Endothelial cell of umbilical vein (primary cell): Measurements from ENCODE around the gene DUSP14. TPM values are rescaled to one million over a fixed set of nuclear protein-coding genes. Genes with fewer than 3 reads are reported as not detected.
A peak's percentile ranks its signal among the peaks of the same experiment; 100 is the strongest.

Experiments
- BruUV-seq: library from RNA; stranded (reverse); fragments of 400-500 nt; replicated peaks from 2 replicates; lab custom pipeline; 2021; lab: Mats Ljungman, UMichigan
- CTCF ChIA-PET: fragments of 300-600, 350-600 bp; sonication (Branson Sonifier 250); formaldehyde crosslinking; loops from one replicate; lab custom pipeline; 2021; ENCODE audit warnings: antibody characterized with exemption, inconsistent platforms; lab: Charles Lee
- POLR2A ChIA-PET: fragments of 300-600, 350-600 bp; sonication (Branson Sonifier 250); formaldehyde crosslinking; loops from one replicate; lab custom pipeline; 2021; ENCODE audit warnings: antibody characterized with exemption, inconsistent platforms; lab: Charles Lee
- DNase-seq: peaks from one replicate; pipeline ENCODE4 v3.0.0-alpha.2; 2011; ENCODE audit warnings: low read depth, low spot score
- FAIRE-seq: peaks from 2 replicates; lab custom pipeline; 2011; peaks lifted over from hg19 to GRCh38; lab: Jason Lieb, UNC
- H2AFZ ChIP-seq: 2 replicates; pipeline ENCODE4 v1.6.0; 2012; ENCODE audit warnings: low read depth, low read length, control low read depth, inconsistent platforms
- H3K27ac ChIP-seq: 2 replicates; pipeline ENCODE4 v1.5.1; 2011; ENCODE audit warnings: low read depth, mild to moderate bottlenecking, control low read depth, low read length, moderate library complexity; ENCODE audit not compliant: insufficient read depth
- H3K27me3 ChIP-seq, 2 experiments: 2 replicates each; pipeline versions ENCODE4 v1.6.0 to v1.6.1; 2011; ENCODE audit warnings: low read length in 2 of 2, mixed read lengths in 1 of 2; ENCODE audit not compliant: control insufficient read depth in 2 of 2, insufficient read depth in 2 of 2
- H3K36me3 ChIP-seq, 2 experiments: 2 replicates in 1 of 2; 3 replicates in 1 of 2; pipeline ENCODE4 v1.5.1; 2011; ENCODE audit warnings: low read length in 2 of 2, mild to moderate bottlenecking in 1 of 2, moderate library complexity in 1 of 2; ENCODE audit not compliant: control insufficient read depth in 2 of 2, insufficient read depth in 2 of 2; ENCODE audit errors: extremely low read depth in 1 of 2
- H3K4me1 ChIP-seq: 3 replicates; pipeline ENCODE4 v1.5.1; 2011; ENCODE audit warnings: mild to moderate bottlenecking, low read length; ENCODE audit not compliant: control insufficient read depth, insufficient read depth; ENCODE audit errors: extremely low read depth
- H3K4me2 ChIP-seq: 2 replicates; pipeline ENCODE4 v1.6.1; 2011; ENCODE audit warnings: low read length, control low read depth, mixed read lengths; ENCODE audit not compliant: insufficient read depth
- H3K4me3 ChIP-seq, 3 experiments: fragments of 200-600 bp in 1 of 3; sonication (generic), shearing (Covaris generic) in 1 of 3; replicated peaks in 1 of 3; 2 replicates each; pipeline ENCODE4 v1.5.1; 2011 to 2016; ENCODE audit warnings: control low read depth in 3 of 3, low read length in 3 of 3, mild to moderate bottlenecking in 2 of 3, inconsistent platforms in 1 of 3, low read depth in 1 of 3, moderate library complexity in 1 of 3; ENCODE audit not compliant: insufficient read depth in 1 of 3
- H3K79me2 ChIP-seq: 2 replicates; pipeline ENCODE4 v1.6.0; 2012; ENCODE audit warnings: low read length, inconsistent platforms; ENCODE audit not compliant: control insufficient read depth, insufficient read depth
- H3K9ac ChIP-seq: replicated peaks from 2 replicates; pipeline ENCODE3; 2011; ENCODE audit warnings: low read length, control low read depth; ENCODE audit not compliant: insufficient read depth; ENCODE audit errors: extremely low read depth
- H3K9me1 ChIP-seq: replicated peaks from 3 replicates; pipeline ENCODE4 v1.6.0; 2011; ENCODE audit warnings: mild to moderate bottlenecking, low read length; ENCODE audit not compliant: control insufficient read depth, insufficient read depth; ENCODE audit errors: extremely low read depth
- H3K9me3 ChIP-seq: replicated peaks from 2 replicates; pipeline ENCODE4 v1.5.1; 2012; ENCODE audit warnings: low read length, inconsistent platforms; ENCODE audit not compliant: control insufficient read depth, insufficient read depth
- H4K20me1 ChIP-seq: replicated peaks from 2 replicates; pipeline ENCODE3; 2011; ENCODE audit warnings: mild to moderate bottlenecking, low read length; ENCODE audit not compliant: control insufficient read depth, insufficient read depth; ENCODE audit errors: extremely low read depth
- CTCF ChIP-seq, 2 donors: IDR thresholded peaks; 1 replicate in 1 of 2; 2 replicates in 1 of 2; pipeline ENCODE4 v1.5.1; 2011; ENCODE audit warnings: low read length in 2 of 2, mild to moderate bottlenecking in 2 of 2, moderate library complexity in 2 of 2, control low read depth in 1 of 2, inconsistent platforms in 1 of 2, low read depth in 1 of 2; ENCODE audit not compliant: insufficient read depth in 1 of 2; ENCODE audit errors: extremely low read depth in 1 of 2
- EZH2 ChIP-seq: IDR thresholded peaks from 2 replicates; pipeline ENCODE4 v1.6.1; 2012; ENCODE audit warnings: borderline replicate concordance, low read depth, mild to moderate bottlenecking, moderate library complexity, low read length, inconsistent platforms; ENCODE audit not compliant: severe bottlenecking
- FOS ChIP-seq: IDR thresholded peaks from 2 replicates; pipeline ENCODE4 v1.6.1; 2011; ENCODE audit warnings: mild to moderate bottlenecking, low read length, moderate library complexity, borderline replicate concordance; ENCODE audit not compliant: insufficient read depth
- GATA2 ChIP-seq: IDR thresholded peaks from 2 replicates; pipeline ENCODE4 v1.7.0; 2011; ENCODE audit warnings: low read depth, mild to moderate bottlenecking, moderate library complexity, mixed read lengths, low read length; ENCODE audit not compliant: insufficient read length, insufficient read depth
- JUN ChIP-seq: IDR thresholded peaks from 2 replicates; pipeline ENCODE4 v1.6.1; 2011; ENCODE audit warnings: borderline replicate concordance, low read depth; ENCODE audit not compliant: insufficient read length, insufficient read depth
- MAX ChIP-seq: IDR thresholded peaks from 2 replicates; pipeline ENCODE4 v1.6.1; 2011; ENCODE audit not compliant: insufficient read depth, insufficient read length
- MYC ChIP-seq: IDR thresholded peaks from one replicate; pipeline ENCODE4 v1.6.1; 2011; ENCODE audit warnings: mild to moderate bottlenecking, low read depth, low read length
- POLR2A ChIP-seq: IDR thresholded peaks from 2 replicates; pipeline ENCODE4 v1.6.1; 2012; ENCODE audit warnings: low read depth, mild to moderate bottlenecking, control low read depth, low read length
- POLR2AphosphoS5 ChIP-seq: IDR thresholded peaks from 2 replicates; pipeline ENCODE4 v1.6.1; 2012; ENCODE audit warnings: low read depth, mild to moderate bottlenecking, control low read depth, low read length, moderate library complexity; ENCODE audit not compliant: insufficient read depth
- dilution Hi-C: fragments of 300-500 bp; cut with MboI; formaldehyde crosslinking; loops from one replicate; pipeline ENCODE4 v1.15.0; 2019; ENCODE audit warnings: low sequenced_read_pairs; ENCODE audit not compliant: extremely low pct_ligation_motif_present
- intact Hi-C: fragments of 100-400 bp; cut with micrococcal nuclease; formaldehyde crosslinking; loops from one replicate; pipeline ENCODE4 v1.10.0; 2022
- polyA plus RNA-seq, 4 experiments: library from polyadenylated mRNA; depleted of rRNA in 3 of 4; stranded (reverse) in 3 of 4; unstranded in 1 of 4; fragments of >200 nt; gene quantifications; 2 replicates each; pipeline versions ENCODE4 v1.2.1 to v1.2.3, GENCODE V29; 2011 to 2012; ENCODE audit warnings: missing spikeins in 1 of 4
- total RNA-seq: library from RNA; stranded (reverse); gene quantifications from 2 replicates; pipeline ENCODE4 v1.2.3, GENCODE V29; 2021

DUSP14 gene
- total and polyA plus RNA-seq, 2 donors (not counting 3 experiments of a cell fraction or from before 2014, with no cell fraction given) = 36.4 to 62.5 TPM

- no peak for DNase-seq
- BruUV-seq = no TSS peak
- Histone ChIP-seq H3K27me3 (no peaks in the 10 kb centered on the region), H2AFZ (no peak overlapping the region), H4K20me1 (no peaks in the 10 kb centered on the region), H3K4me3 (no peak overlapping the region), H3K4me2 (no peak overlapping the region), H3K9ac (no peak overlapping the region), H3K9me3 (no peaks in the 10 kb centered on the region), H3K9me1 (no peaks in the 10 kb centered on the region), H3K4me1 (peaks cover 17% of the 10 kb centered on the region), H3K36me3 (no peaks in the 10 kb centered on the region), H3K79me2 (peaks cover 8% of the 10 kb centered on the region), H3K27ac (no peak overlapping the region)
- ChIA-PET POLR2A (no interaction called here), CTCF (interaction anchor here (0.6 to 1.4 kb wide), 3 partner anchors 9 to 928 kb away, joined by 3 to 7 read pairs (median 4); no protein-coding TSS in a partner anchor)
- intact Hi-C loops (loop anchor here (5.0 kb wide), 1 partner anchor 121 kb away; the partner anchor contains the start of gene SYNRG), dilution Hi-C loops (no loop called here)
- TF ChIP-seq FOS (no peak), GATA2 (no peak), POLR2AphosphoS5 (no peak)
- FAIRE-seq = no peak
Observed at GRCh38 chr17:37485938-37486570, 3.6 kb upstream of the DUSP14 start.

- DNase-seq (peak; percentile 93), FAIRE-seq (no peak)
- Histone ChIP-seq H3K36me3 (no peaks in the 10 kb centered on the region), H3K9me1 (no peaks in the 10 kb centered on the region), H2AFZ (no peak overlapping the region), H3K27ac (peak overlapping the region; percentile 77), H3K4me1 (peaks cover 34% of the 10 kb centered on the region), H3K79me2 (peaks cover 26% of the 10 kb centered on the region), H3K27me3 (no peaks in the 10 kb centered on the region), H4K20me1 (peaks cover 2% of the 10 kb centered on the region), H3K9me3 (no peaks in the 10 kb centered on the region), H3K4me3 (peak overlapping the region in 1 of 3 experiments; percentile 12), H3K4me2 (peak overlapping the region; percentile 65), H3K9ac (peak overlapping the region; percentile 83)
- ChIA-PET CTCF (interaction anchor here (0.5 to 1.5 kb wide), 6 partner anchors 11 to 115 kb away, joined by 3 to 5 read pairs (median 3); no protein-coding TSS in a partner anchor), POLR2A (interaction anchor here (1.1 kb wide), 1 partner anchor 11 kb away, joined by 8 read pairs; no protein-coding TSS in a partner anchor)
- dilution Hi-C loops = no loop called here
- TF ChIP-seq CTCF (IDR thresholded peaks at IDR 0.05; ENCODE audit: extremely low read depth in 1 of 2, insufficient read depth in 1 of 2, low read depth in 1 of 2, low read length in 2 of 2) (no peak), EZH2 (no peak), POLR2A (no peak), MYC (no peak), MAX (no peak), FOS (peak; percentile 71), POLR2AphosphoS5 (peak; percentile 43), JUN (peak; percentile 89), GATA2 (peak; percentile 24)
- intact Hi-C loops = loop anchor here (1.0 to 5.0 kb wide), 4 partner anchors 11 to 119 kb away; partner anchors contain the start of gene SYNRG
- BruUV-seq = no TSS peak
Observed at GRCh38 chr17:37488009-37488604, 1.6 kb upstream of the DUSP14 start.
